GM12801 (cell line): ENCODE results near the gene KCNA4.

Source experiments
- TF ChIP-seq, protein P1 (sequence below): IDR thresholded peaks from one replicate; pipeline ENCODE4 v1.5.1; 2011; ENCODE audit warnings: control low read depth; ENCODE audit not compliant: insufficient read length; ENCODE audit errors: extremely low read depth

KCNA4 gene

DNA sequence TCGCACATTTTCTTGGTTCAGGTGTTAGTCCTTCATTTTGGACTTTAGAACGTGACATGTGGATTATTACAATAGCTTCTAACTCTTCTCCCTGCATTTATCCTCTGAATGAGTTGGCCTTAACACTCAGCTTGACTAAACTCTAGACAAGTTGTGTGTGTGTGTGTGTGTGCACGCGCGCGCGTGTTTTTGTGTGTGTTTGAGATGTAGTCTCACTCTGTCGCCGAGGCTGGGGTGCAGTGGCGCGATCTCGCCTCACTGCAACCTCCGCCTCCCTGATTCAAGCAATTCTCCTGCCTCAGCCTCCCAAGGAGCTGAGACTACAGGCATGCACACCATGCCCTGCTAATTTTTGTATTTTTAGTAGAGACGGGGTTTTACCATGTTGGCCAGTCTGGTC is 24.3 kb upstream of the KCNA4 start:
- TF ChIP-seq, protein P1, sequence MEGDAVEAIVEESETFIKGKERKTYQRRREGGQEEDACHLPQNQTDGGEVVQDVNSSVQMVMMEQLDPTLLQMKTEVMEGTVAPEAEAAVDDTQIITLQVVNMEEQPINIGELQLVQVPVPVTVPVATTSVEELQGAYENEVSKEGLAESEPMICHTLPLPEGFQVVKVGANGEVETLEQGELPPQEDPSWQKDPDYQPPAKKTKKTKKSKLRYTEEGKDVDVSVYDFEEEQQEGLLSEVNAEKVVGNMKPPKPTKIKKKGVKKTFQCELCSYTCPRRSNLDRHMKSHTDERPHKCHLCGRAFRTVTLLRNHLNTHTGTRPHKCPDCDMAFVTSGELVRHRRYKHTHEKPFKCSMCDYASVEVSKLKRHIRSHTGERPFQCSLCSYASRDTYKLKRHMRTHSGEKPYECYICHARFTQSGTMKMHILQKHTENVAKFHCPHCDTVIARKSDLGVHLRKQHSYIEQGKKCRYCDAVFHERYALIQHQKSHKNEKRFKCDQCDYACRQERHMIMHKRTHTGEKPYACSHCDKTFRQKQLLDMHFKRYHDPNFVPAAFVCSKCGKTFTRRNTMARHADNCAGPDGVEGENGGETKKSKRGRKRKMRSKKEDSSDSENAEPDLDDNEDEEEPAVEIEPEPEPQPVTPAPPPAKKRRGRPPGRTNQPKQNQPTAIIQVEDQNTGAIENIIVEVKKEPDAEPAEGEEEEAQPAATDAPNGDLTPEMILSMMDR = no peak

DNA sequence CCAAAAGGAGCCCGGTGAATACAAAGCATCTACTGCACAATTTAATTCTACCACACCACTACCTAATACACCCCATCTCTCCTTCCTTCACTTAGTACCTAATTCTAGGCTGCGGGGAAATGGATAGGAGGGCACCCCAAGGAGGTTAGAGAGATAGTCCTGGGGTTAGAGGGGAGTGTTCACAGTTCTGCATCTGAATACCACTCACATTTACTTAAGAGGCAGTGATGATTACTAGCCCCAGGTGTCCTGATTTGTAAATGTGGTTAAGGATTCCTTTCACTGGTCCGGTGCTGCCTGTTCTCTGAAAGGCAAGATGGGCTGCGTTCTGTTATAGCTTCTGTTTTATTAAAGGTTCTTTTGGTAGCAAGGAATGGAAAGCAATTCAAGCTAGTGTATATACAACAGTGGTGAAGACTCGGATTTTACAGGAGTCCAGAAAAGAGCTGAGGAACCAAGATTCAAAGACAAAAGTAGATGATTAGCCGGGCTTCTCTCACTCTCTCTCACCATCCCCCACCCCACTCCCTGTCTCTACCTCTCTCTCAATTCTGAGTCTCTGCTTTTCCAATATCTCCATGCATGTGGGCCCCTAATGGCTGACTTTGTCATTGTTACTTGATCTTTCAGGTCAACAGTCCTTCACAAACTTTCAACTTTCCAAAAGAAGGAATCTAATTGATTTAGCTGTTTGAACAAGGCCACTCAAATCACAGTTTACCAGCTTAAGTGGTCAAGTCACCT is 8.7 kb upstream of the KCNA4 start:
- TF ChIP-seq, protein P1 = no peak

DNA sequence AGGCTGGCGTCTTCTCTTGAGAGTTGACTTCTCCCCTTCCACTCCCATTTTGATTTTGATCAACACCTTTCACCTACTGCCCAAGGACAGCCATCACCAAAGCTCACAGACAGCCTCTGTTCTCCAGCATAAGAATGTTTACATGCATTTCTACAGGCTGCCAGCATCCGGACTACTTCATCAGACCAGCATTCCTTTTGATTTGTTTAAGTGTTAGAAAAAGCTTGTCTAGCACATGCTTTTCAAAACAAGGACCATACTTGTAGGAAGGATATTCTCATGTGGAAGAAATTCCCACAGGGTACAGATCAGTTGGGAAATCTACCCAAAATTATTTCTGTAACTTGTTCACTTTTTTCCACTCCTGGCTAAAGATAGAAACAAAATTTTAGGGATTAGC is 6.2 kb upstream of the KCNA4 start:
- TF ChIP-seq, protein P1 = no peak

- TF ChIP-seq, protein P1 = no peak
Measured at GRCh38 chr11:30019481-30019880, 2.7 kb upstream of the KCNA4 start.

DNA sequence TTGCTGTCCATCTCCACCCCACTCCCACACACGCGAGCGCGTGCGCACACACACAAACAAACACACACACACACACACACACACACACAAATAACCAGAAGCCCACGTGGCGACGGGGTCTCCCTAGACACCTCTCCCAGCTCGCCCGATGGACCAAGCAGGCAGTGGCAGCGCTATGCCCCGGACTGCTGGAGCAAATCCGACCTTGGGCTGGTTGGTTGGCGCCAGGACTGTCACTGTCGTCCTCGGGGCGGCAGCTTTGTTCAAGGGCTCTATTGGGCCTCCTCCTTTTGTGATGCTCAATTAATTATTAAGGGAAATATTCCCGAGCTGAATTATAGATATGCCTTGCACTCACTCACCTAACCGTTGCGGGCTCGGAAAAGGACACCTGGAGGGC is 1.7 kb upstream of the KCNA4 start:
- TF ChIP-seq, protein P1 = no peak

DNA sequence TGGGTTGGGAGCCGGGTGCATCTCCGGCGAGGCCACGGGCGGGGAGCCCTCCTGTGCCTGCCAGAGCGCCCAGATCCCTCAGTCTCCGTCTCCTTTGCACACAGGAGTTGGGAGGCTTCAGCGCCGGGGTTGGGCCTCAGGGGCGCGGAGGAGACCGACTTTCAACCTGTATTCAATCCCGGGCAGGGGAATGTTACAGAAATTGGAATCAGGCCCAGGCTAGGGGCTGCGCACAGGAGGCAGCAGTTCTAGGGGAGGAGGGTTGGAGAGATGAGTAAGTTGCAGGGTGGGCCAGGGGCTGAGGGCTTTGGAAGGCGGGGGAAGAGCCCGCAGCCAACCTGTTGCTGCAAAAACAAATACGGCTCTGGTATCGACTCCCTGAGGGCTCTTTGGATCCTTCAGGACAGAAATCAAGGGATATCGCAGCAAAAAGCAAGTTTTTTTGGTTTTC is 640 bp upstream of the KCNA4 start:
- TF ChIP-seq, protein P1 = no peak

GRCh38 chr11:30015725-30016412 is 961 bp downstream of the KCNA4 start:
- TF ChIP-seq, protein P1 = no peak
